GM15510 (cell line): ENCODE measurements around the gene SPIRE2.

Source experiments
- POLR2A ChIP-seq: IDR thresholded peaks from 3 replicates; pipeline ENCODE4 v1.6.1; 2011; ENCODE audit warnings: borderline replicate concordance; ENCODE audit not compliant: insufficient read length; ENCODE audit errors: extremely low read depth

SPIRE2 gene

GRCh38 chr16:89855301-89855945 is 27.1 kb downstream of the SPIRE2 start:
- TF ChIP-seq POLR2A: no peak

GRCh38 chr16:89855986-89856385 is 27.7 kb downstream of the SPIRE2 start:
- TF ChIP-seq POLR2A: no peak

- TF ChIP-seq POLR2A: no peak
These were observed 30.8 kb downstream of the SPIRE2 start for GRCh38 chr16:89858973-89859614.

- no peak for TF ChIP-seq POLR2A
These were observed 31.3 kb downstream of the SPIRE2 start for GRCh38 chr16:89859615-89860007.

GRCh38 chr16:89860747-89861304 is 32.6 kb downstream of the SPIRE2 start:
- no peak for TF ChIP-seq POLR2A

GRCh38 chr16:89861648-89862047 is 33.4 kb downstream of the SPIRE2 start:
- TF ChIP-seq POLR2A: no peak

- no peak for TF ChIP-seq POLR2A
These were observed 34.5 kb downstream of the SPIRE2 start for GRCh38 chr16:89862732-89863131.

- peak; percentile 15 for TF ChIP-seq POLR2A
These were observed 35.7 kb downstream of the SPIRE2 start for GRCh38 chr16:89863741-89864526.

- TF ChIP-seq POLR2A: no peak
These were observed 36.2 kb downstream of the SPIRE2 start for GRCh38 chr16:89864527-89864820.

- TF ChIP-seq POLR2A: no peak
These were observed 39.6 kb downstream of the SPIRE2 start for GRCh38 chr16:89867918-89868317.

- no peak for TF ChIP-seq POLR2A
These were observed 41.6 kb downstream of the SPIRE2 start for GRCh38 chr16:89869911-89870310.

- no peak for TF ChIP-seq POLR2A
These were observed 42.2 kb downstream of the SPIRE2 start for GRCh38 chr16:89870440-89870839.

- TF ChIP-seq POLR2A: no peak
These were observed 43.6 kb downstream of the SPIRE2 start for GRCh38 chr16:89871895-89872294.

GRCh38 chr16:89873109-89873971 is 45.1 kb downstream of the SPIRE2 start, which contains the start of gene TCF25:
TSS of gene TCF25 (plus strand) at chr16:89873592. CDS start at chr16:89873668, 76 bp downstream.
- peak; percentile 96 for TF ChIP-seq POLR2A
